ENCODE measurements around the gene SGTA.
"Not testable (repeated sequence)": the region's sequence is repeated elsewhere in the genome, so short reads cannot be mapped to it uniquely, and the experiment has no call there.

The SGTA gene

DNA sequence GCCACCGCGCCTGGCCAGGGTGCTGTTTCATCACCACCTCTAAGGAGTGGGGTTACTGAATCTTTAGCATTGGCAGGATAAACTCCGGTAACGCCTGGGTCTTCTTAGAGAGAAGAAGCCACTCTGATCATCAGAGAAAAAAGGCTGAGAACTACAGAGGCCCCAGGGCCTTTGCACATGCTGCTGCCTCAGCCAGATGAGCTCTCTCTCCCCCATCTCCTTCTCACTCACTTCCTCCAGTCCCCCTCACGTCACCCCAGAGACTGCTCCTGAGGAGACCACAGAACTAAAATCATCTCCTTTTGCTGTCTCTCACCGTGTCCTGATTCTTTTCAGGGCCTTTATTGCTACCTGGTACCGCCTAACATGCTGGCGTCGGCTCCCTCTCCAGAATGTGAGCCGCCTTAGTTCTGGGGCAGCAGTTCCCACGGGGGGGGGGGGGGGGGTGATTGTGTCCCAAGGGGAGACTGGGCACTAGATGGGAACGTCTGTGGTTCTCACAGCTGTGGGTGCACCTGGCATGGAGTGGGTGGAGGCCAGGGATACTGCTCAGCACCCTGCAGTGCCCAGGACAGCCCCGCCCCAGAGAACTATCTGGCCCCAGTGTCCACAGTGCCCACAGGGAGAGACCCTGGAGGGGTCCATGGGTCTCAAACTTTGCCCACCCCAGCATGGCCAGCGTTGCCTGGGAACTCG is 56.8 kb downstream of the SGTA start:
- no peak for DNase-seq (ENCODE audit: low spot score)

DNA sequence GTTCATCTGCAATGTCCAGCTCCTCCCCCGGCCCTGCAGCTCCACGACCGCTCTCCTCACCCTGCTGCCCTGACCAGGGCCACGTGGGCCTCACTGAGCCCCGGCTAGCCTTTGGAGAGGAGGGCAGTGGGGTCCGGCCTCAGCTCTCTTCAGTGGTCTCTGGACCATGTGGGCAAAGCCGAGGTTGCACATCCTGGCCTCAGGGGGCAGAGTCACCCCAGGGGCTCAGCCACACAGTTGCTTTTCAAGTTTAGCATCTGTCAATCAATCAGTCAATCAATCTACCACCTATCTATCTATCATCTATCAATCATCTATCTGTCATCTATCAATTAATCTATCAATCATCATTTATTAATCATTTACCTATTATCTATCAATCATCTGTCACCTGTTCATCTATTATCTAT is 58.9 kb downstream of the SGTA start:
- no peak for DNase-seq (ENCODE audit: low spot score)

- DNase-seq (ENCODE audit: low spot score), result no peak
These were observed 59.3 kb downstream of the SGTA start for GRCh38 chr19:2723747-2724146.

GRCh38 chr19:2723345-2723715 is 59.7 kb downstream of the SGTA start:
- DNase-seq (ENCODE audit: low spot score), result no peak

DNA sequence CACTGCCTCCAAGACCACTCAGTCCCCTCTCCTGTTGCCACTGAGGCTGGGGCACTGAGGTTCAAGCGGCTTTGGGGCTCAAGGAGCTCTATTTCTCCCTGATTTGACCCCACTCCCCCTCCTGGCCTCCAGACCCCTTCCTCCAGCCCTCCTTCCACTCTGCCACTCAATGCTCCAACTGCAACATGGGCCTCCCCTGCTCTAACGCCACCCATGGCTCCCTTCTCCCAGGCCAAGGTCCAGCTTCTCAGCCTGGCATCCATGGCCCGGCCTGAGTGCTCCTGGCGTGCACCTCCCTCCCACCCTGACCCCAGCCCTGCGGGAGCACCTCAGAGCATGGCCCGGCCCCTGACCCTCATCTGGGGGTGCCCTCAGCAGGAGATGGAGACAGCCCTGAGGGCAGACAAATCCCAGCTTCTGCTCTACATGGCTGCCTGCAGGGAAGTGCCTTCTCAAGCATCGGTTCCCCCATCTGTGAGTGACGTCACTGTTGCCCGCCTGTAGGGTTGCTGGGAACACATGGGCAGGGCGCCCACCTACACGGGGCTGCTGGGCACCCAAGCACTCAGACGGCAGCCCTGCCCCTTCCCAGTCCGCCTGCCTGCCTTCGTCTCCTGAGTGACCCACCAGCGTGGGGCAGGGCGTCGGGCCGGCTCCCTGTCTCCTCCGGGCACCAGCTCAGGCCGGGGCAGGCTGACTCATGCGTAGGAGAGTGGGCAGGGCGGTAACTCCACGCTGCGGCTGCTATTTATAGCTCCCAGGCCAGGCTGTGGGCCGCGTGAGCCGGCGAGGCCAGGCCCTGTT is 60.3 kb downstream of the SGTA start:
- DNase-seq (ENCODE audit: low spot score), result peak; percentile 97

- DNase-seq (ENCODE audit: low spot score), result no peak
These were observed 61.2 kb downstream of the SGTA start for GRCh38 chr19:2721570-2722540.

GRCh38 chr19:2720777-2721569 is 62.1 kb downstream of the SGTA start, which contains the start of gene DIRAS1:
TSS of gene DIRAS1 (minus strand) at chr19:2721372. CDS start at chr19:2717806, 3,566 bp downstream.
- DNase-seq (ENCODE audit: low spot score), result peak; percentile 63

DNA sequence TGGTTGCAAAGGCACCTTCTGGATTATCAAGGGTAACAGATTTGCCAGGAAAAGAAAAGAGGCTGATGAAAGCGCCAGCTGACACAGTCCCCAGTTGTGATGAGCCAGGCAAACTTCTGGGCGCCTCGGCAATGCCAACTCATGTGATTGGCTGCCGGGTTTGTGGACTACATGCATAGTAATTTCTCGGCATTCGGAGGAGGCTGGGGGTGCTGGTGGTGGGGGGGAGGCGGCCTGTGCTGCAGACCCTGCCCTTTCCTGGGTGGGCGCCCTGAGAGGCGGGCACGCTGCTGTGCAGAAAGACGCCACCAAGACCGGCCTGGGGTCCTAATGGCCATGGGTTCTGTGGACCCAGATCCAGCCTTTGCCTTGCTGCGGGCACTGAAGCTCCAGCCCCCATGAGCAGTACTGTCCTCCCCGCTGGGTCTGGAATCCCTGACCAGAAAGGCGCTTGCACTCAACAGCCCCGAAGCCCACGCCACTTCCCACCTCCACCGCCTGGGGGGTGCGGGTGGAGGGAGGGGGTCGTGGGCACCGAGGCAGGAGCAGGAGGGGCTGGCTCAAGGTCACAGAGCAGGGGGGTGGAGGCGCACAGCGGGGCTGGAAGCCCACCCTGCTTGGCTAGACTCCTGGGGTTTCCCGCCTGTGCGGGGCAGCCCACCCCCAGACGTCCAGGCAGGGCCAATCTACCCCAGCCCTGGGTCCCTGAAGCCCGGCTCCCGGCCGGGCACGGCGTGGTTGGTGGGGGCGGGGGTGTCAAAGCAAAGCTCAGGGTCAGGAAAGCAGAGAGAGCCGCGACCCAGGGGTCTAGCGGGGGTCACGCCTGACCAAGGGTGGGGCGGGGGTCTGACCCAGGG is 62.9 kb downstream of the SGTA start:
- peak; percentile 75 for DNase-seq (ENCODE audit: low spot score)

DNA sequence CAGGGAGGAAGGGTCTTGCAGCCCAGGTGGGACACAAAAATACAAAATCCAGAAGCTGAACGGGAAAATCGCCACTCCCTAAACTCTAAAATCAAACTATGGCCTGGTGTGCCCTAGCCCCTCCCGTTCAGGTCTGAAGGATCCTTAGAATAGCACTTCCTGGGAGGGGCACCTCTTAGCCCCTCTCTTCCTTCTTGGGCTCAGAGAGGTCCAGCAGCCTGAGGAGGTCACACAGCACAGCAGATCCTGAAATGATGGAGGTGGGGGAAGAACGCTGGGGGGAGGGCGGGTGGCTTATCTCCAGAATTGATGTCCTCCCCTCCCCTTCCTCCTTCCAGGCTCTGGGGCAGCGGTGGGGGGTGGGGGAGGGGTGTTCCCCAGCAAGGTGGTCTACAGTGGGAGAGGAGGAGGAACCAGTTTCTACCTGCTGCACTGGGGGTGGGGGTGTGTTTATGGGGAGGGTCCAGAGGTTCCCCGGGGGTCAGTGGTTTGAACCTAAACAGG is 63.8 kb downstream of the SGTA start:
- no peak for DNase-seq (ENCODE audit: low spot score)

- no peak for DNase-seq (ENCODE audit: low spot score)
These were observed 65.2 kb downstream of the SGTA start for GRCh38 chr19:2717638-2718541.

- DNase-seq (ENCODE audit: low spot score), result no peak
These were observed 66.1 kb downstream of the SGTA start for GRCh38 chr19:2716722-2717637.

DNA sequence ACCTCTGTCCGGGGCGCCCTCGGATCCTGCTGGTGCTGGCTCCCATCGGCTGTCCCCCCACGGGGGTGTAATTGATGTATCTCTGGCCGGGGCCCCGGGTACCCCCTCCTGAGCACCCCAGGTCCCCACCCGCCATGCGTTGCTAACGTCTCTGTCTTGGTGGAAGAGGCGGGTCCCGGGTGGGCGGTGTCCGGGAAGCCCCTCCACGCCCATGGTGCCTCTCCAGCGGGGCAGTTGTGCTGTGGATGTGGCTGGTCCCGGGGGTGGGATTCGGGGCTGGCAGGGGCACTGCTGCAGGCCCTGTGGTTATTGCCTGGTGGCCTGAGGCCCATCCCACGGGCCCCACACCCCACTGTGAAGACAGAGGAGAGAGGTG is 66.8 kb downstream of the SGTA start:
- DNase-seq (ENCODE audit: low spot score), result no peak

DNA sequence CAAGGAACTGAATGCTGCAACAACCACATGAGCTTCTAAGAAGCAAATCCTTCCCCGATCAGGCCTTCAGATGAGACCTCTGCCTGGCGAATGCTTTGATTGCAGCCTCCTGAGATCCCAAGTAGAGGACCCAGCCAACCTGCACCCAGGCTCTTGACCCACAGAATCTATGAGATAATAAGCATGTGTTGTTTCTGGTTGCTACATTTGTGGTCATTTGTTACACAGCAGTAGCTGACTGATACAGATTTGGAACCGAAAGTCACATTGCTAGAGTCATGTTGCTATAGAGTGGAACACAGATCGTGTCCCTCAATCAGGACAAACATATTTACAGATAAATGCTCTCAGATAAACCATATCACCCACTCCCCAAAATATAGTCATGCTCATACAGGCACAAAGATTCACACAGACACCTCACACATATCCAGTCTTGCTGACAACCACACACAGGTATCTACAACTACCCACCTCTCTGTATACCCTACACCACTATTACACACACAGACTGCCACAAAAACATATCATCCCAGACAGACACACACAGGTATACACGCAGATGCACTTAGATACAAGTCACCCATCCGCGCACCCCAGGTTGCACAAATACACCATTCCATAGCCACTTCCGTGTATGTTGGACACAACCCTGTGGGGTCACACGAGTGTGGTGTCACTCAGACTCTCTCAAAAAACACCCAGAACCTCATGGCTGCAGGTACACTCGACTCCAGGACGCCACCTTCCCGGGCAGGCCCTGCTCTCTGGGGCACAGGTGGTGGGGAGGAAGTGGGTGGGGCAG is 67.4 kb downstream of the SGTA start:
- DNase-seq (ENCODE audit: low spot score), result no peak

GRCh38 chr19:2714531-2715269 is 68.4 kb downstream of the SGTA start:
- no peak for DNase-seq (ENCODE audit: low spot score)

DNA sequence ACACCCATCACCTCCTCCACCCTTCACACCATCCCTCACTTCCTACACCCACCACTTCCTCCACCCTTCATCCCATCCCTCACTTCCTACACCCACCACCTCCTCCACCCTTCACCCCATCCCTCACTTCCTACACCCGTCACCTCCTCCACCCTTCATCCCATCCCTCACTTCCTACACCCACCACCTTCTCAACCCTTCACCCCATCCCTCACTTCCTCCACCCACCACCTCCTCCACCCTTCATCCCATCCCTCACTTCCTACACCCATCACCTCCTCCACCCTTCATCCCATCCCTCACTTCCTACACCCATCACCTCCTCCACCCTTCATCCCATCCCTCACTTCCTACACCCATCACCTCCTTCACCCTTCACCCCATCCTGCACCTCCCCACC is 69.0 kb downstream of the SGTA start:
- DNase-seq (ENCODE audit: low spot score), result not testable (repeated sequence)

GRCh38 chr19:2713170-2713569 is 69.9 kb downstream of the SGTA start:
- DNase-seq (ENCODE audit: low spot score), result not testable (repeated sequence)

DNA sequence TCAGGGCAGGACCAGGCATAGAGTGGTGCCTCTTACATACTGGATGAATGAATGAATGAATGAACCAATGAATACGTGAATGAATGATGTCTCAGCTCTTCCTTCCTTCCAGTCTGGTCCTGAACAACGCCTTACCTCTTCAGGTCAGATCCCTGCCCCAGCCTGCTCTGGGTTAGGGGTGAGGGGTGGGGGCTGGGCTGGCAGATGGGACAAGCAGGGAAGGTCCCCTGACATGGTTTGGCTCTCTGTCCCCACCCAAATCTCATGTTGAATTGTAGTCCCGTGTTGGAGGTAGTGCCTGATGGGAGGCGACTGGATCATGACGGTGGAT is 71.2 kb downstream of the SGTA start:
- no peak for DNase-seq (ENCODE audit: low spot score)

All from AG20443 (cell line).